OCI-LY1 (cell line): Measurements from ENCODE around the gene MPHOSPH8.

Source experiments
- H2AFZ ChIP-seq: fragments of 200-600 bp; sonication (generic), shearing (Covaris generic); 2 replicates; pipeline ENCODE4 v1.6.0; 2014; ENCODE audit warnings: antibody characterized with exemption, mild to moderate bottlenecking, low read length
- H3F3A ChIP-seq: fragments of 200-600 bp; sonication (generic), shearing (Covaris generic); 2 replicates; pipeline ENCODE4 v1.6.0; 2014; ENCODE audit warnings: mild to moderate bottlenecking, antibody characterized with exemption, low read length, moderate library complexity; ENCODE audit not compliant: insufficient read depth
- H3K27ac ChIP-seq: fragments of 200-600 bp; sonication (generic); 2 replicates; pipeline ENCODE4 v1.5.1; 2014; ENCODE audit warnings: low read length, mixed run types, mild to moderate bottlenecking, low read depth; ENCODE audit not compliant: poor library complexity, severe bottlenecking
- H3K27me3 ChIP-seq: fragments of 200-600 bp; sonication (generic); 2 replicates; pipeline ENCODE4 v1.6.0; 2014; ENCODE audit warnings: antibody characterized with exemption, mild to moderate bottlenecking, low read length, moderate library complexity; ENCODE audit not compliant: insufficient read depth
- H3K36me3 ChIP-seq: fragments of 200-600 bp; sonication (generic); 2 replicates; pipeline ENCODE4 v1.6.1; 2014; ENCODE audit warnings: mild to moderate bottlenecking, antibody characterized with exemption, low read length, moderate library complexity, mixed read lengths; ENCODE audit not compliant: insufficient read depth
- H3K4me1 ChIP-seq: fragments of 200-600 bp; sonication (generic); 2 replicates; pipeline ENCODE4 v1.5.1; 2014; ENCODE audit warnings: mild to moderate bottlenecking, low read length, moderate library complexity; ENCODE audit not compliant: insufficient read depth, severe bottlenecking
- H3K4me2 ChIP-seq: fragments of 200-600 bp; sonication (generic), shearing (Covaris generic); 2 replicates; pipeline ENCODE4 v1.6.1; 2014; ENCODE audit warnings: low read length
- H3K4me3 ChIP-seq: fragments of 200-600 bp; sonication (generic); 2 replicates; pipeline ENCODE4 v1.5.1; 2014; ENCODE audit warnings: low read length, low read depth, mild to moderate bottlenecking, mixed read lengths; ENCODE audit not compliant: poor library complexity, severe bottlenecking
- H3K79me2 ChIP-seq: fragments of 200-600 bp; shearing (Covaris generic); 2 replicates; pipeline ENCODE4 v1.6.1; 2016; ENCODE audit warnings: mixed run types, low read length, mixed read lengths; ENCODE audit not compliant: insufficient read depth
- H3K9ac ChIP-seq: fragments of 200-600 bp; sonication (generic), shearing (Covaris generic); 2 replicates; pipeline ENCODE4 v1.6.1; 2014; ENCODE audit warnings: mild to moderate bottlenecking, low read length, mixed read lengths
- H3K9me2 ChIP-seq: fragments of 200-600 bp; sonication (generic), shearing (Covaris generic); 2 replicates; pipeline ENCODE4 v1.6.1; 2014; ENCODE audit warnings: low read depth, mild to moderate bottlenecking, low read length, mixed read lengths
- H3K9me3 ChIP-seq: fragments of 200-600 bp; shearing (Covaris generic); 2 replicates; pipeline ENCODE4 v1.6.1; 2014; ENCODE audit warnings: low read length, mixed read lengths
- H4K20me1 ChIP-seq: fragments of 200-600 bp; sonication (generic), shearing (Covaris generic); 2 replicates; pipeline ENCODE4 v1.6.0; 2016; ENCODE audit warnings: mild to moderate bottlenecking, low read length; ENCODE audit not compliant: insufficient read depth
- EZH2 ChIP-seq: fragments of 200-600 bp; sonication (generic), shearing (Covaris generic); IDR thresholded peaks from 2 replicates; pipeline ENCODE4 v1.8.0; 2017; ENCODE audit warnings: borderline replicate concordance, mixed run types, mild to moderate bottlenecking, antibody characterized with exemption, low read length, moderate library complexity, mixed read lengths
- TF ChIP-seq, protein P1 (sequence below): fragments of 200-600 bp; sonication (generic), shearing (Covaris generic); IDR thresholded peaks from 2 replicates; pipeline ENCODE4 v1.5.1; 2017; ENCODE audit warnings: mild to moderate bottlenecking, antibody characterized with exemption, low read length, moderate library complexity, mixed read lengths

MPHOSPH8 gene

GRCh38 chr13:19658831-19659230 is 25.4 kb downstream of the MPHOSPH8 start:
- Histone ChIP-seq H4K20me1 (no peaks in the 10 kb centered on the region), H3K4me2 (no peak overlapping the region), H3K79me2 (no peaks in the 10 kb centered on the region), H3K9me2 (no peaks in the 10 kb centered on the region), H3K27ac (no peak overlapping the region), H3K9me3 (no peaks in the 10 kb centered on the region), H3K36me3 (peaks cover 46% of the 10 kb centered on the region), H2AFZ (no peak overlapping the region), H3F3A (no peaks in the 10 kb centered on the region), H3K9ac (no peak overlapping the region), H3K4me1 (no peaks in the 10 kb centered on the region), H3K4me3 (no peak overlapping the region), H3K27me3 (no peaks in the 10 kb centered on the region)
- TF ChIP-seq EZH2 = no peak
- TF ChIP-seq, protein P1, sequence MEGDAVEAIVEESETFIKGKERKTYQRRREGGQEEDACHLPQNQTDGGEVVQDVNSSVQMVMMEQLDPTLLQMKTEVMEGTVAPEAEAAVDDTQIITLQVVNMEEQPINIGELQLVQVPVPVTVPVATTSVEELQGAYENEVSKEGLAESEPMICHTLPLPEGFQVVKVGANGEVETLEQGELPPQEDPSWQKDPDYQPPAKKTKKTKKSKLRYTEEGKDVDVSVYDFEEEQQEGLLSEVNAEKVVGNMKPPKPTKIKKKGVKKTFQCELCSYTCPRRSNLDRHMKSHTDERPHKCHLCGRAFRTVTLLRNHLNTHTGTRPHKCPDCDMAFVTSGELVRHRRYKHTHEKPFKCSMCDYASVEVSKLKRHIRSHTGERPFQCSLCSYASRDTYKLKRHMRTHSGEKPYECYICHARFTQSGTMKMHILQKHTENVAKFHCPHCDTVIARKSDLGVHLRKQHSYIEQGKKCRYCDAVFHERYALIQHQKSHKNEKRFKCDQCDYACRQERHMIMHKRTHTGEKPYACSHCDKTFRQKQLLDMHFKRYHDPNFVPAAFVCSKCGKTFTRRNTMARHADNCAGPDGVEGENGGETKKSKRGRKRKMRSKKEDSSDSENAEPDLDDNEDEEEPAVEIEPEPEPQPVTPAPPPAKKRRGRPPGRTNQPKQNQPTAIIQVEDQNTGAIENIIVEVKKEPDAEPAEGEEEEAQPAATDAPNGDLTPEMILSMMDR = no peak

DNA sequence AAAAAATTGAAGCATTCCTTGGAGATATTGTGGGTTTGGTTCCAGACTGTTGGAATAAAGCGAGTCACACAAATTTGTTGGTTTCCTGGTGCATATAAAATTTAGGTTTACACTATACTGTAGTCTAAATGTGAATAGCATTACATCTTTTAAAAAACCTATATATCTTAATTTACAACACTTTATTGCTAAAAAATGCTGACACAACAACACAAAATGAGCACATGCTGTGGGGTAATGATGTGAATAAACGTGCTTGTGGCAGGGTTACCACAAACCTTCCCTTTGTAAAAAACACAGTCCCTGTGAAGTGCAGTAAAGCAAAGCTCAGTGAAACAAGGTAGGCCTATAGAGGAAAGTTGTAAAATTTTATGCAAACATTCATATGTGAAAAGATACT is 27.7 kb downstream of the MPHOSPH8 start:
- H2AFZ ChIP-seq = no peak overlapping the region
- no peaks in the 10 kb centered on the region for H3K79me2 ChIP-seq
- H3F3A ChIP-seq = no peaks in the 10 kb centered on the region
- TF ChIP-seq, protein P1 = no peak
- TF ChIP-seq EZH2 = no peak
- H3K27ac ChIP-seq = no peak overlapping the region
- no peaks in the 10 kb centered on the region for H3K9me3 ChIP-seq
- no peaks in the 10 kb centered on the region for H4K20me1 ChIP-seq
- no peaks in the 10 kb centered on the region for H3K9me2 ChIP-seq
- H3K4me1 ChIP-seq = no peaks in the 10 kb centered on the region
- no peak overlapping the region for H3K9ac ChIP-seq
- peaks cover 67% of the 10 kb centered on the region for H3K36me3 ChIP-seq
- no peaks in the 10 kb centered on the region for H3K27me3 ChIP-seq
- no peak overlapping the region for H3K4me2 ChIP-seq
- H3K4me3 ChIP-seq = no peak overlapping the region

DNA sequence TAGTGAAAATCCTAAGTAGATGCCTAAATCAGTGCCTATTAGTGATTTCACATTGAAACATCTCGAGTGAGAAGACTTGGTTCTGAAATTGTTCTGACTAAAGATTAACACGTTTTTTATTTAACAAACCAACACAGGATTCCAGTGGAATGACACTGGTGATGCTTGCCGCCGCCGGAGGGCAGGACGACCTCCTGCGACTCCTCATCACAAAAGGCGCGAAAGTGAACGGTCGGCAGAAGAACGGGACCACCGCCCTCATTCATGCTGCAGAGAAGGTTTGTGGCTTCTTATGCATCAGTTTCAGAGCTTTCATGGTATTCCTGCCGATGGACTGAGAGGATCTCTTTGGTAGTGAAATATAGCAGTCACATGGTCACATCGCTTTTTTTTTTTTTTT is 28.1 kb downstream of the MPHOSPH8 start:
- Histone ChIP-seq H3K4me2 (no peak overlapping the region), H2AFZ (no peak overlapping the region), H3K36me3 (peaks cover 71% of the 10 kb centered on the region), H3K4me3 (no peak overlapping the region), H4K20me1 (no peaks in the 10 kb centered on the region), H3F3A (no peaks in the 10 kb centered on the region), H3K9ac (no peak overlapping the region), H3K9me3 (no peaks in the 10 kb centered on the region), H3K79me2 (no peaks in the 10 kb centered on the region), H3K4me1 (no peaks in the 10 kb centered on the region), H3K27ac (no peak overlapping the region), H3K9me2 (no peaks in the 10 kb centered on the region), H3K27me3 (no peaks in the 10 kb centered on the region)
- TF ChIP-seq, protein P1 = no peak
- no peak for TF ChIP-seq EZH2
